Measurements from ENCODE around the gene FHIT. TPM values are rescaled to one million over a fixed set of nuclear protein-coding genes. Genes with fewer than 3 reads are reported as not detected.

The FHIT gene
- total and polyA plus RNA-seq, 11 donors: 4.2 to 26.8 (median 16.5) TPM

DNA sequence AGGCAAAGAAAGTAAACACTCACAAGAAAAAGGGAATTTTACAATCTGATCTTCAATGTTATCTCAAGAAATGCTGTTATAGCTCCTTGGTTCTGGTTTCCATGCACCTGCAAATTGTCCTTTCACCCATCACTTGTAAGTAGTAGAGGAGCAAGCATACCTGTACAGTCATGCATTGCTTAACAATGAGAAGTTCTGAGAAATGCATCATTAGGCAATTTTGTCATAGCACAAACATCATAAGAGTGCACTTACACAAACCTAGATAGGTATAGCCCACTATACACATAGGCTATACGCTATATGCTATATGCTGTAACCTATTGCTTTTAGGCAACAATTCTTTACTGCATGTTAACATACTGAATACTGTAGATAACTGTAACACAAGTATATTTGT, 672.3 kb downstream of the FHIT start:
- H3K4me3 ChIP-seq: no peak overlapping the region
- intact Hi-C loops (cut with DNase I): no loop called here
- H3K27ac ChIP-seq: no peak overlapping the region
- no peaks in the 10 kb centered on the region for H3K4me1 ChIP-seq
- TF ChIP-seq, protein P1, sequence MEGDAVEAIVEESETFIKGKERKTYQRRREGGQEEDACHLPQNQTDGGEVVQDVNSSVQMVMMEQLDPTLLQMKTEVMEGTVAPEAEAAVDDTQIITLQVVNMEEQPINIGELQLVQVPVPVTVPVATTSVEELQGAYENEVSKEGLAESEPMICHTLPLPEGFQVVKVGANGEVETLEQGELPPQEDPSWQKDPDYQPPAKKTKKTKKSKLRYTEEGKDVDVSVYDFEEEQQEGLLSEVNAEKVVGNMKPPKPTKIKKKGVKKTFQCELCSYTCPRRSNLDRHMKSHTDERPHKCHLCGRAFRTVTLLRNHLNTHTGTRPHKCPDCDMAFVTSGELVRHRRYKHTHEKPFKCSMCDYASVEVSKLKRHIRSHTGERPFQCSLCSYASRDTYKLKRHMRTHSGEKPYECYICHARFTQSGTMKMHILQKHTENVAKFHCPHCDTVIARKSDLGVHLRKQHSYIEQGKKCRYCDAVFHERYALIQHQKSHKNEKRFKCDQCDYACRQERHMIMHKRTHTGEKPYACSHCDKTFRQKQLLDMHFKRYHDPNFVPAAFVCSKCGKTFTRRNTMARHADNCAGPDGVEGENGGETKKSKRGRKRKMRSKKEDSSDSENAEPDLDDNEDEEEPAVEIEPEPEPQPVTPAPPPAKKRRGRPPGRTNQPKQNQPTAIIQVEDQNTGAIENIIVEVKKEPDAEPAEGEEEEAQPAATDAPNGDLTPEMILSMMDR (IDR thresholded peaks at IDR 0.05): no peak
- TF ChIP-seq POLR2A (IDR thresholded peaks at IDR 0.05): no peak
- no peak for ATAC-seq
- WGBS, 4 donors: 93 to 100% (median 98%) methylated on average over 1 of the region's 1 CpG
- H3K9me3 ChIP-seq: no peaks in the 10 kb centered on the region
- DNase-seq: no peak
- no peaks in the 10 kb centered on the region for H3K36me3 ChIP-seq
- no peaks in the 10 kb centered on the region for H3K27me3 ChIP-seq

DNA sequence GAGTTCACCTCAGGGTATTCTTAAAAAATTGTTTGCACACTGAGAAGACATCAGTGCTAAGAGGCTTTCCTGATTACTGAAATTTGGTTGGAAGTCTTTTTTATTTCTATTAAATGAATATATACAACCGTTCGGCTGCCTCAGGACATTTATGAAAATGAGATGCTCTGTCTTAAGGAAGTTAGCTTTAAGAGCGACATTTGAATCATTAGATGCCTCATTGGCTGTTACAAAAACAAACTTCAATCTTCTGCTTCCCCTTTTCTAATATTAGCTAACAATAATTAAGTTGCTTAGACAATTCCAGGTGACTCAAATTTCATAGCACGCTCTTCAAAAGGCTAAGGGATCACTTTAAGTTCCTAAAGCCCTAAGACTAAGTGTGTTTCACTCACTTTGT, 673.7 kb downstream of the FHIT start:
- H3K4me3 ChIP-seq: no peak overlapping the region
- intact Hi-C loops (cut with DNase I): no loop called here
- DNase-seq (no peak), ATAC-seq (no peak)
- H3K27ac ChIP-seq: no peak overlapping the region
- H3K36me3 ChIP-seq: no peaks in the 10 kb centered on the region
- TF ChIP-seq POLR2A (IDR thresholded peaks at IDR 0.05): no peak
- TF ChIP-seq, protein P1 (IDR thresholded peaks at IDR 0.05): no peak
- 92 to 96% (median 95%) methylated on average over 4 of the region's 4 CpGs for WGBS, 4 donors
- no peaks in the 10 kb centered on the region for H3K9me3 ChIP-seq
- no peaks in the 10 kb centered on the region for H3K4me1 ChIP-seq
- no peaks in the 10 kb centered on the region for H3K27me3 ChIP-seq

GRCh38 chr3:60575718-60576272, 675.5 kb downstream of the FHIT start:
- peak in 1 of 4 donors; percentile 65 for ATAC-seq
- Histone ChIP-seq H3K27me3 (no peaks in the 10 kb centered on the region), H3K4me3 (no peak overlapping the region), H3K4me1 (no peaks in the 10 kb centered on the region), H3K36me3 (no peaks in the 10 kb centered on the region), H3K9me3 (no peaks in the 10 kb centered on the region), H3K27ac (no peak overlapping the region)
- no peak for DNase-seq
- WGBS, 4 donors: 72 to 86% (median 80%) methylated on average over 8 of the region's 8 CpGs
- intact Hi-C loops (cut with DNase I): no loop called here
- no peak for TF ChIP-seq POLR2A (IDR thresholded peaks at IDR 0.05)
- TF ChIP-seq, protein P1 (IDR thresholded peaks at IDR 0.05): no peak

DNA sequence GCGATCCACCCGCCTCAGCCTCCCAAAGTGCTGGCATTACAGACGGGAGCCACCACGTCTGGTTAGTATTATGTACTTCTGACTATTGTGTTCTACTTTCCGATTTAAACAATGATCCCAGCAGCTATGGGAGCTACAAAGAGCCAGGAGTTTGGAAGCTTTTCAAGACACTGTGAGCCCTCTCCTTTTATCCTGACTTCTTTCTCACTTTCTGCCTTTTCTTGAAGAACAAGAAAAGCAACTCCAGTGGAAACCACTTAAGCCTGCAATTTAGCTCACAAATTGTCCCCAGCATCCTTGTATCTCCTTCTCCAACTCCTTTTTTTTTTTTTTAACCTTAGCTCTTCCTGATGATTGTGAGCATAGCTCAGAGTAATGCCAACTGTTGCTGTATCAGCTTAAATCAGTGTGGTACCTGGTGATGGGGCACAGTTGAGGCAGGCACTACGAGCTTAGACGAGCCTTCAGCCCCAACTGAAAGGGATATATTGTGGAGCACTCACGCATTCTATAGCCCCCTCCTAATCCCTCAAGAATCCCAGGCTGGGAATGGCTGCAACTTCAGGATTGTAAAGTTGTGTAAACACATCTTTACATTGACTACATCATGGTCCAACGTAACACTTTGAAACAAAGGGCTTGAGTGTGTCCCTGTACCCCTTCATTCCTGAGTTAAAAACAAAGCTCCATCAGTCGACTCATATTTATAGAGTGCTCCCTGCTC, 677.0 kb downstream of the FHIT start:
- WGBS, 4 donors: 79 to 84% (median 81%) methylated on average over 10 of the region's 10 CpGs
- ATAC-seq: no peak
- intact Hi-C loops (cut with DNase I): no loop called here

More for the DNA sequence above, 677.0 kb downstream of the FHIT start:
- H3K4me1 ChIP-seq: no peaks in the 10 kb centered on the region
- H3K4me3 ChIP-seq: no peak overlapping the region
- H3K27me3 ChIP-seq: no peaks in the 10 kb centered on the region
- no peak for DNase-seq
- TF ChIP-seq POLR2A (IDR thresholded peaks at IDR 0.05): no peak
- TF ChIP-seq, protein P1 (IDR thresholded peaks at IDR 0.05): no peak
- no peaks in the 10 kb centered on the region for H3K36me3 ChIP-seq
- H3K27ac ChIP-seq: no peak overlapping the region
- H3K9me3 ChIP-seq: no peaks in the 10 kb centered on the region
